Gastrocnemius medialis (tissue), 4 donors: ENCODE measurements around the gene ATP11A. TPM values are rescaled to one million over a fixed set of nuclear protein-coding genes. Genes with fewer than 3 reads are reported as not detected.

Experiments used
- ATAC-seq, 2 donors: fragments of 150-250 bp; one replicate each; pipeline ENCODE4 v1.9.1; 2016
- DNase-seq, 2 donors: peaks; one replicate each; pipeline ENCODE4 v3.0.0-alpha.2; 2019
- H3K27ac ChIP-seq, 4 donors: fragments of 200-600 bp; sonication (generic); 1 replicate in 1 of 4; 2 replicates in 3 of 4; pipeline ENCODE4 v1.5.1; 2016 to 2018; ENCODE audit warnings: mild to moderate bottlenecking in 2 of 4, moderate library complexity in 1 of 4
- H3K27me3 ChIP-seq, 3 donors: fragments of 200-600 bp; sonication (generic) in 2 of 3; 1 replicate in 1 of 3; 2 replicates in 2 of 3; pipeline versions ENCODE4 v1.5.1 to v1.6.0; 2016 to 2019; ENCODE audit warnings: mild to moderate bottlenecking in 1 of 3, moderate library complexity in 1 of 3
- H3K36me3 ChIP-seq, 2 donors: fragments of 200-600 bp; sonication (generic) in 1 of 2; one replicate each; pipeline ENCODE4 v1.5.1; 2017 to 2018
- H3K4me1 ChIP-seq, 2 donors: fragments of 200-600 bp; sonication (generic) in 1 of 2; one replicate each; pipeline ENCODE4 v1.5.1; 2016 to 2017; ENCODE audit warnings: mild to moderate bottlenecking in 2 of 2
- H3K4me3 ChIP-seq, 4 donors: fragments of 200-600 bp; sonication (generic) in 3 of 4; 1 replicate in 1 of 4; 2 replicates in 3 of 4; pipeline ENCODE4 v1.5.1; 2016 to 2019; ENCODE audit warnings: mild to moderate bottlenecking in 2 of 4
- H3K9me3 ChIP-seq, 3 donors: fragments of 200-600 bp; sonication (generic) in 2 of 3; 1 replicate in 1 of 3; 2 replicates in 2 of 3; pipeline ENCODE4 v1.5.1; 2016 to 2019
- POLR2A ChIP-seq, 2 donors: fragments of 450-650 bp; IDR thresholded peaks; one replicate each; pipeline ENCODE4 v1.6.1; 2017; ENCODE audit warnings: antibody characterized with exemption in 2 of 2, mild to moderate bottlenecking in 2 of 2, moderate library complexity in 2 of 2
- in situ Hi-C, 4 donors: fragments of 200-750 bp; cut with MboI; loops; one replicate each; pipeline versions ENCODE4 v1.15.0 to v1.8.0; 2017; ENCODE audit warnings: low sequenced_read_pairs in 4 of 4
- intact Hi-C: fragments of 100-400 bp; cut with DNase I; formaldehyde crosslinking; loops from one replicate; pipeline ENCODE4 v1.15.1; 2023; ENCODE audit warnings: low total_unique reads
- total RNA-seq, 4 donors: library from RNA; depleted of rRNA; stranded (reverse); fragments of >200 nt; gene quantifications; one replicate each; pipeline versions ENCODE4 v1.1.0 to v1.2.3, GENCODE V29; 2016
- TF ChIP-seq, protein P1 (sequence below), 5 experiments: fragments of 450-650 bp in 3 of 5; fragments of 200-600 bp in 2 of 5; sonication (generic) in 2 of 5; IDR thresholded peaks in 4 of 5; conservative IDR thresholded peaks in 1 of 5; 1 replicate in 4 of 5; 2 replicates in 1 of 5; pipeline ENCODE4 v1.5.1; 2016 to 2019; ENCODE audit warnings: antibody characterized with exemption in 5 of 5, mild to moderate bottlenecking in 3 of 5, moderate library complexity in 3 of 5

ATP11A gene
- total RNA-seq, 4 donors from 2014 or later = 10.0 to 14.2 (median 12.6) TPM

DNA sequence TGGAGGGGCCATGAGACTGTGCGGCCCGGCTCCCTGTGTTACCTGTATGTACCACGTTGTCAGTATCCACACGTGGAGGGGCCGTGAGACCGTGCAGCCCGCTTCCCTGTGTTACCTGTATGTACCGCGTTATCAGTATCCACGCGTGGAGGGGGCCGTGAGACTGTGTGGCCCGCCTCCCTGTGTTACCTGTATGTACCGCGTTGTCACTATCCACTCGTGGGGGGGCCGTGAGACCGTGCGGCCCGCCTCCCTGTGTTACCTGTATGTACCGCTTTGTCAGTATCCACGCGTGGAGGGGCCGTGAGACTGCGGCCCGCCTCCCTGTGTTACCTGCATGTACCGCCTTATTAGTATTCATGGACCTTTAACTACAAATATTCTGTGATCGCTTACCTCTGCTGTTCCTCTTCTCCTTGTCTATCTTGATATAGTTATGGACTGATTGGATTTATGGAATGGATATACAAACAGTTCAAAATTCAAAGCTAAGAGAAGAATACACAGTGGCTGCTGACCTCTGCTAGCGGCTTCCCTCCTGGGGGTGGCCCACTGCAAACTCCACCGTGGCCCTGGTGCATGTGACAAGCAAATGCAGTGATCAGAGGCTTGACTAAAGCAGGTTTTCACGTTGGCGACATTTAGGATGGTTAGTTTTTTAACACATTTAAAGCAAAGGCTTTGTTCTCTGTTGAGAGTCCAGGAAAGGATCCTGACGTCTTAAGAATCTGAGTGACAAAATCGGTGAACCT, 38.7 kb downstream of the ATP11A start:
- Histone ChIP-seq H3K27me3 (no peaks in the 10 kb centered on the region), H3K27ac (peak overlapping the region; percentile 76 to 89 (median 82)), H3K36me3 (no peaks in the 10 kb centered on the region), H3K9me3 (no peaks in the 10 kb centered on the region), H3K4me1 (peaks cover 49 to 52% of the 10 kb centered on the region in 2 donors), H3K4me3 (no peak overlapping the region)
- ATAC-seq (no peak), DNase-seq (no peak)
- no peak for TF ChIP-seq POLR2A (IDR thresholded peaks at IDR 0.05)
- TF ChIP-seq, protein P1, sequence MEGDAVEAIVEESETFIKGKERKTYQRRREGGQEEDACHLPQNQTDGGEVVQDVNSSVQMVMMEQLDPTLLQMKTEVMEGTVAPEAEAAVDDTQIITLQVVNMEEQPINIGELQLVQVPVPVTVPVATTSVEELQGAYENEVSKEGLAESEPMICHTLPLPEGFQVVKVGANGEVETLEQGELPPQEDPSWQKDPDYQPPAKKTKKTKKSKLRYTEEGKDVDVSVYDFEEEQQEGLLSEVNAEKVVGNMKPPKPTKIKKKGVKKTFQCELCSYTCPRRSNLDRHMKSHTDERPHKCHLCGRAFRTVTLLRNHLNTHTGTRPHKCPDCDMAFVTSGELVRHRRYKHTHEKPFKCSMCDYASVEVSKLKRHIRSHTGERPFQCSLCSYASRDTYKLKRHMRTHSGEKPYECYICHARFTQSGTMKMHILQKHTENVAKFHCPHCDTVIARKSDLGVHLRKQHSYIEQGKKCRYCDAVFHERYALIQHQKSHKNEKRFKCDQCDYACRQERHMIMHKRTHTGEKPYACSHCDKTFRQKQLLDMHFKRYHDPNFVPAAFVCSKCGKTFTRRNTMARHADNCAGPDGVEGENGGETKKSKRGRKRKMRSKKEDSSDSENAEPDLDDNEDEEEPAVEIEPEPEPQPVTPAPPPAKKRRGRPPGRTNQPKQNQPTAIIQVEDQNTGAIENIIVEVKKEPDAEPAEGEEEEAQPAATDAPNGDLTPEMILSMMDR (IDR thresholded peaks at IDR 0.05 in 4 of 5, conservative IDR thresholded peaks at IDR 0.05 in 1 of 5) = no peak
- intact Hi-C loops (loop anchor here (1.0 to 5.0 kb wide), 2 partner anchors 16 to 36 kb away; partner anchors contain the start of gene ATP11A), in situ Hi-C loops (no loop called here)

DNA sequence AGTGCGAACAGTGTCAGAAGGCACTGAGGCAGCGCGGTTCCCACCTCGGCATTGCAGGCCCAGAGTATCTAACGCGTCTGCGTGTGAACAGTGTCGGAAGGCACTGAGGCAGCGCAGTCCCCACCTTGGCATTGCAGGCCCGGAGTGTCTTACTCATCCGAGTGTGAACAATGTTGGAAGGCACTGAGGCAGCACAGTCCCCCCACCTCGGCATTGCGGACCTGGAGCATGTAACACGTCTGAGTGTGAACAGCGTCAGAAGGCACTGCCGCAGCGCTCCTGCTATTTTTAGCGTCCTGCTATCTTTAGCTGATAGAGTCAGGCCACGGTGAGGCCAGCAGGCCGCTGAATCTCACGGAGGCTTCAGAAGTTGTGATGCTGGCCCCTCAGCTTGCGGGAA, 39.6 kb downstream of the ATP11A start:
- H3K4me1 ChIP-seq = peaks cover 49 to 52% of the 10 kb centered on the region in 2 donors
- H3K4me3 ChIP-seq = no peak overlapping the region
- H3K36me3 ChIP-seq = no peaks in the 10 kb centered on the region
- intact Hi-C loops (loop anchor here (1.0 to 5.0 kb wide), 2 partner anchors 17 to 37 kb away; partner anchors contain the start of gene ATP11A), in situ Hi-C loops (no loop called here)
- H3K9me3 ChIP-seq = no peaks in the 10 kb centered on the region
- peak; percentile 63 to 81 for DNase-seq
- peak overlapping the region; percentile 76 to 89 (median 82) for H3K27ac ChIP-seq
- no peaks in the 10 kb centered on the region for H3K27me3 ChIP-seq
- peak; percentile 64 to 65 for ATAC-seq
- peak; percentile 51 to 55 for TF ChIP-seq POLR2A (IDR thresholded peaks at IDR 0.05)
- TF ChIP-seq, protein P1 (IDR thresholded peaks at IDR 0.05 in 4 of 5, conservative IDR thresholded peaks at IDR 0.05 in 1 of 5) = no peak

DNA sequence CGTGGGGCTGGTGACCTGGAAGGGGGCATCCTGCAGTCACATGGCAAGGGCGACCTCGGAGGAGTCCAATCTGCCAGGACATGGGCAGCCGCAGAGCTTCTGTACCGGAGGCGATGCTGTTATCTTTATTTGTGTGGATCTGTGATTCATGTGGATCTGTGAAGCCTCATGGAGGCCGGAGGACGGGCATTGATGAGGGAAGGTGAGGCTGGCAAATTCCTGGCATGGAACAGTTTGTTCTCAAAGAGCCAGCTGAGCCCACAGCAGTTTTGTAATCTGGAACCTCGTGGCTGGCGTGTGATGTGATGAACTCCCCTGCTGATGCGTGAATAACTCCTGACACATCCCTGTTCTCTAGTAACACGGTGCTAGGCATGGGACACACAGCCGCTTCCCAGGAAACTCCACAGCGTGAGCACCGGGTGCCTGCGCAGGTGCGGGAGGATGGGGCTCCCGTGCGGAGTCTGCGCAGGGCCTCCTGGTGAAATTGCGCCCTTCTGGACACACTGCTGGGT, 40.4 kb downstream of the ATP11A start:
- DNase-seq (peak; percentile 85 to 86), ATAC-seq (peak; percentile 67 to 71)
- Histone ChIP-seq H3K27me3 (no peaks in the 10 kb centered on the region), H3K36me3 (no peaks in the 10 kb centered on the region), H3K27ac (peak overlapping the region; percentile 76 to 89 (median 82)), H3K4me3 (no peak overlapping the region), H3K9me3 (no peaks in the 10 kb centered on the region), H3K4me1 (peaks cover 41 to 46% of the 10 kb centered on the region in 2 donors)
- intact Hi-C loops = no loop called here
- TF ChIP-seq POLR2A (IDR thresholded peaks at IDR 0.05) = peak; percentile 54
- TF ChIP-seq, protein P1 (IDR thresholded peaks at IDR 0.05 in 4 of 5, conservative IDR thresholded peaks at IDR 0.05 in 1 of 5) = no peak
- in situ Hi-C loops = no loop called here

DNA sequence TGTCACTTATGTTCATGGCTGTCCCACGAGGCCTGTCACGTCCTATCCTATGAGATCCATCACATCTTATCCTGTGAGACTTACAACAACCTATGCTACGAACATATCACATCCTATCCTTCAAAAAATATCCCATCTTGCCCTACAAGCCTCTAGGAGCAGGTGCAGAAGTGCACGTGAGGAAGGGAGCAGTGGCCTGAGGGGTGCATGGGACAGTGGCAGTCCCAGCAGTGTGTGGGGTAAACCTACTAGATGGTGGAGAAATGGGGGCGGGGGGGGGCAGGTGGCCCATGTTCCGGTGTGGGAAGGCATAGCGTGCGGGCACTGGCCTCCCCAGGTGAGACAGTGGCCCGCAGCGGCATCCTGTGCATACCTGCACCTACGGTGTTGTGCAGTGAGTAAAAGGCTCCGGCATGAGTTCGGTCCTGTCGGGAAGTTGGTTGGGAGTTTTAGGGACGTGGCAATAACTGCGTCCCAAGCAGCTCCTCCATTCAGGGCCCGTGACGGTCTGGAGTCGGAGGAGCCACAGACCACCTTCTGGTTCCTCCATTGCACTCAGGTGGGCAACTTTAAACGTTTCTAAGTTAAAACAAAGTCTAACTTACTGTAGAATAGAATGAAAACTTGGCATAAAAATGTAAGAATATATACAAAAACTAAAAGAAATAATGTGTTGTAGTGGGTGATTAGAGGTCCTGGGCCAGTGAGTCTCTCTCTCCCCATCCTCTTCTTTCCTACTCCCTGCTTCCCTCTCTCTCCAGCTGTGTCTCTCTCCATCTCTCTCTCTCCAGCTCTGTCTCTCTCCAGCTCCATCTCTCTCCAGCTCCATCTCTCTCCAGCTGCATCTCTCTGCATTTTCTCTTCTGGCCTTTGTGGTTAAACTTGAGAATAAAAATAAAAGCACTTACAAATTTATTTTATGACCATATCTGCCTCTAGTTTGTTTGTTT, 42.1 kb downstream of the ATP11A start:
- TF ChIP-seq POLR2A (IDR thresholded peaks at IDR 0.05) = no peak
- TF ChIP-seq, protein P1 (IDR thresholded peaks at IDR 0.05 in 4 of 5, conservative IDR thresholded peaks at IDR 0.05 in 1 of 5) = no peak
- Histone ChIP-seq H3K27me3 (no peaks in the 10 kb centered on the region), H3K36me3 (no peaks in the 10 kb centered on the region), H3K4me1 (peaks cover 25 to 30% of the 10 kb centered on the region in 2 donors), H3K4me3 (no peak overlapping the region), H3K9me3 (no peaks in the 10 kb centered on the region), H3K27ac (no peak overlapping the region)
- intact Hi-C loops = no loop called here
- in situ Hi-C loops = no loop called here
- DNase-seq (no peak), ATAC-seq (no peak)
